GM13977 (cell line): ENCODE results near the gene SMOC2.

Experiments used
- DNase-seq: peaks from one replicate; pipeline ENCODE4 v3.0.0; 2012; ENCODE audit warnings: low spot score
- CTCF ChIP-seq: IDR thresholded peaks from 2 replicates; pipeline ENCODE4 v1.5.1; 2012; ENCODE audit warnings: mild to moderate bottlenecking, control low read depth; ENCODE audit not compliant: insufficient read depth; ENCODE audit errors: extremely low read depth, missing control alignments
- in situ Hi-C: fragments of 300-500 bp; cut with MboI; formaldehyde crosslinking; loops from one replicate; pipeline ENCODE4 v1.12.0; 2022; ENCODE audit warnings: low sequenced_read_pairs, low pct_unique_long_range_greater_than_20kb, mixed read lengths, inconsistent platforms; ENCODE audit not compliant: unreplicated experiment

Gene SMOC2

GRCh38 chr6:168417679-168418557, 23.1 kb upstream of the SMOC2 start:
- no peak for TF ChIP-seq CTCF
- DNase-seq: no peak
- in situ Hi-C loops: no loop called here

- no peak for TF ChIP-seq CTCF
- DNase-seq: no peak
- in situ Hi-C loops: no loop called here
Observed at GRCh38 chr6:168418711-168419121, 22.3 kb upstream of the SMOC2 start.

- TF ChIP-seq CTCF: no peak
- no peak for DNase-seq
- in situ Hi-C loops: no loop called here
Observed at GRCh38 chr6:168419569-168419968, 21.4 kb upstream of the SMOC2 start.

GRCh38 chr6:168420084-168420483, 20.9 kb upstream of the SMOC2 start:
- in situ Hi-C loops: no loop called here
- no peak for TF ChIP-seq CTCF
- DNase-seq: no peak

GRCh38 chr6:168420706-168421105, 20.3 kb upstream of the SMOC2 start:
- in situ Hi-C loops: no loop called here
- TF ChIP-seq CTCF: no peak
- no peak for DNase-seq

GRCh38 chr6:168427184-168427583, 13.8 kb upstream of the SMOC2 start:
- DNase-seq: no peak
- in situ Hi-C loops: no loop called here
- no peak for TF ChIP-seq CTCF
